IMR-90 (cell line): ENCODE data around the gene NELL1. TPM values are rescaled to one million over a fixed set of nuclear protein-coding genes. Genes with fewer than 3 reads are reported as not detected.

Experiments
- ATAC-seq: fragments of 200-7000 bp; cut with Tn5 transposase; 2 replicates; pipeline ENCODE4 v1.9.1; 2020; ENCODE audit warnings: low read depth, mild to moderate bottlenecking, moderate library complexity
- BruUV-seq: library from RNA; stranded (reverse); fragments of 400-500 nt; replicated peaks from 2 replicates; lab custom pipeline; 2021; lab: Mats Ljungman, UMichigan
- CTCF ChIA-PET: fragments of 300-600 bp; formaldehyde crosslinking; extraction: SDS; loops from one replicate; lab custom pipeline; 2021; ENCODE audit warnings: antibody characterized with exemption; lab: Yijun Ruan, JAX
- POLR2A ChIA-PET: fragments of 300-600 bp; sonication (Branson Sonifier 250); formaldehyde crosslinking; loops from one replicate; lab custom pipeline; 2022; ENCODE audit warnings: antibody characterized with exemption; ENCODE audit not compliant: unreplicated experiment; lab: Charles Lee
- DNase-seq: peaks from one replicate; pipeline ENCODE4 v3.0.0; 2013
- H2AFZ ChIP-seq: replicated peaks from 2 replicates; pipeline ENCODE3; 2013; ENCODE audit warnings: low read length, mild to moderate bottlenecking; ENCODE audit not compliant: poor library complexity
- H2AK5ac ChIP-seq: 2 replicates; pipeline ENCODE4 v1.6.1; 2013; ENCODE audit warnings: low read depth, low read length, inconsistent platforms
- H2AK9ac ChIP-seq: replicated peaks from 2 replicates; pipeline ENCODE3; 2013; ENCODE audit warnings: mild to moderate bottlenecking, low read depth, low read length, moderate library complexity; ENCODE audit not compliant: poor library complexity
- H2BK120ac ChIP-seq: 2 replicates; pipeline ENCODE4 v1.6.1; 2013; ENCODE audit warnings: low read depth, low read length, inconsistent platforms
- H2BK15ac ChIP-seq: 3 replicates; pipeline ENCODE4 v1.6.1; 2013; ENCODE audit warnings: low read depth, low read length, inconsistent platforms
- H2BK20ac ChIP-seq: 2 replicates; pipeline ENCODE4 v1.6.1; 2013; ENCODE audit warnings: low read depth, mild to moderate bottlenecking, inconsistent platforms, low read length, moderate library complexity
- H2BK5ac ChIP-seq: 2 replicates; pipeline ENCODE4 v1.6.1; 2013; ENCODE audit warnings: mild to moderate bottlenecking, low read depth, low read length, inconsistent platforms; ENCODE audit not compliant: poor library complexity, severe bottlenecking
- H3K14ac ChIP-seq: replicated peaks from 2 replicates; pipeline ENCODE4 v1.6.1; 2013; ENCODE audit warnings: low read depth, low read length, inconsistent platforms
- H3K18ac ChIP-seq: 2 replicates; pipeline ENCODE4 v1.6.1; 2013; ENCODE audit warnings: low read depth, low read length, control low read depth
- H3K23ac ChIP-seq: 2 replicates; pipeline ENCODE4 v1.6.1; 2013; ENCODE audit warnings: low read depth, low read length, inconsistent platforms
- H3K27ac ChIP-seq: 2 replicates; pipeline ENCODE4 v1.5.1; 2013; ENCODE audit warnings: mild to moderate bottlenecking, control low read depth, low read length; ENCODE audit not compliant: insufficient read depth
- H3K27me3 ChIP-seq: 2 replicates; pipeline ENCODE4 v1.6.1; 2013; ENCODE audit warnings: low read length; ENCODE audit not compliant: control insufficient read depth, insufficient read depth
- H3K36me3 ChIP-seq: 2 replicates; pipeline ENCODE4 v1.6.1; 2013; ENCODE audit warnings: low read length, mixed read lengths; ENCODE audit not compliant: control insufficient read depth, insufficient read depth
- H3K4ac ChIP-seq: 2 replicates; pipeline ENCODE4 v1.6.1; 2013; ENCODE audit warnings: low read depth, low read length, inconsistent platforms
- H3K4me1 ChIP-seq: 2 replicates; pipeline ENCODE4 v1.6.1; 2013; ENCODE audit warnings: low read length, mixed read lengths; ENCODE audit not compliant: control insufficient read depth, insufficient read depth
- H3K4me2 ChIP-seq: 2 replicates; pipeline ENCODE4 v1.6.1; 2013; ENCODE audit warnings: low read depth, mild to moderate bottlenecking, control low read depth, low read length, moderate library complexity
- H3K4me3 ChIP-seq: 2 replicates; pipeline ENCODE4 v1.5.1; 2013; ENCODE audit warnings: low read depth, mild to moderate bottlenecking, control low read depth, low read length, moderate library complexity; ENCODE audit not compliant: insufficient read depth
- H3K56ac ChIP-seq: 2 replicates; pipeline ENCODE4 v1.6.1; 2013; ENCODE audit warnings: low read length, inconsistent platforms; ENCODE audit not compliant: insufficient read depth; ENCODE audit errors: extremely low read depth
- H3K79me1 ChIP-seq, 2 experiments: 2 replicates each; pipeline ENCODE4 v1.6.1; 2013; ENCODE audit warnings: low read length in 2 of 2, inconsistent platforms in 1 of 2, low read depth in 1 of 2
- H3K9ac ChIP-seq: 2 replicates; pipeline ENCODE4 v1.6.1; 2013; ENCODE audit warnings: low read depth, low read length, control low read depth
- H3K9me1 ChIP-seq: 2 replicates; pipeline ENCODE4 v1.6.1; 2013; ENCODE audit warnings: low read length, inconsistent platforms; ENCODE audit not compliant: insufficient read depth
- H3K9me3 ChIP-seq: 2 replicates; pipeline ENCODE4 v1.6.1; 2013; ENCODE audit warnings: low read length; ENCODE audit not compliant: control insufficient read depth, insufficient read depth
- H4K20me1 ChIP-seq: 2 replicates; pipeline ENCODE4 v1.6.1; 2013; ENCODE audit warnings: low read length, inconsistent platforms; ENCODE audit not compliant: insufficient read depth
- H4K5ac ChIP-seq: 2 replicates; pipeline ENCODE4 v1.6.1; 2013; ENCODE audit warnings: mild to moderate bottlenecking, low read depth, low read length, control low read depth
- H4K8ac ChIP-seq, 2 experiments: 2 replicates each; pipeline ENCODE4 v1.6.1; 2013; ENCODE audit warnings: low read depth in 2 of 2, low read length in 2 of 2, control low read depth in 1 of 2, inconsistent platforms in 1 of 2
- H4K91ac ChIP-seq: 2 replicates; pipeline ENCODE4 v1.6.1; 2013; ENCODE audit warnings: low read depth, low read length, inconsistent platforms; ENCODE audit not compliant: insufficient read depth
- BHLHE40 ChIP-seq: fragments of 150-350 bp; IDR thresholded peaks from 2 replicates; pipeline ENCODE4 v1.6.1; 2016; ENCODE audit warnings: mild to moderate bottlenecking, low read depth, low read length
- CEBPB ChIP-seq: IDR thresholded peaks from 2 replicates; pipeline ENCODE4 v1.6.1; 2012; ENCODE audit warnings: low read depth, low read length, improper control_type of control experiment
- CHD1 ChIP-seq: IDR thresholded peaks from 2 replicates; pipeline ENCODE4 v1.6.1; 2012; ENCODE audit warnings: low read depth, low read length, improper control_type of control experiment
- FOS ChIP-seq: fragments of 150-350 bp; IDR thresholded peaks from 2 replicates; pipeline ENCODE4 v1.6.1; 2016; ENCODE audit warnings: low read depth, low read length
- MAFK ChIP-seq: IDR thresholded peaks from 2 replicates; pipeline ENCODE4 v1.6.1; 2012; ENCODE audit warnings: low read depth, low read length, improper control_type of control experiment
- MAZ ChIP-seq: IDR thresholded peaks from 2 replicates; pipeline ENCODE4 v1.6.1; 2012; ENCODE audit warnings: low read depth, mild to moderate bottlenecking, low read length, improper control_type of control experiment, moderate library complexity, borderline replicate concordance
- MXI1 ChIP-seq: IDR thresholded peaks from 2 replicates; pipeline ENCODE4 v1.6.1; 2012; ENCODE audit warnings: low read depth, mild to moderate bottlenecking, low read length, moderate library complexity, borderline replicate concordance
- NFE2L2 ChIP-seq: fragments of 150-350 bp; IDR thresholded peaks from 2 replicates; pipeline ENCODE4 v1.6.1; 2016; ENCODE audit warnings: low read depth, mild to moderate bottlenecking, low read length
- POLR2A ChIP-seq: IDR thresholded peaks from 2 replicates; pipeline ENCODE4 v1.6.1; 2012; ENCODE audit warnings: mild to moderate bottlenecking, low read depth, low read length
- RAD21 ChIP-seq: IDR thresholded peaks from 2 replicates; pipeline ENCODE4 v1.6.1; 2012; ENCODE audit warnings: low read length, improper control_type of control experiment
- RCOR1 ChIP-seq: IDR thresholded peaks from 2 replicates; pipeline ENCODE4 v1.6.1; 2012; ENCODE audit warnings: mild to moderate bottlenecking, low read length, improper control_type of control experiment; ENCODE audit not compliant: insufficient replicate concordance
- RFX5 ChIP-seq: IDR thresholded peaks from 2 replicates; pipeline ENCODE4 v1.8.0; 2012; ENCODE audit warnings: low read depth, mild to moderate bottlenecking, low read length, moderate library complexity
- SMC3 ChIP-seq: fragments of 150-350 bp; IDR thresholded peaks from 2 replicates; pipeline ENCODE4 v1.6.1; 2016; ENCODE audit warnings: low read depth, mild to moderate bottlenecking, antibody characterized with exemption, low read length, moderate library complexity
- USF2 ChIP-seq: fragments of 150-350 bp; IDR thresholded peaks from 2 replicates; pipeline ENCODE4 v1.6.1; 2017; ENCODE audit warnings: mild to moderate bottlenecking, antibody characterized with exemption, low read length, low read depth
- WGBS, 2 experiments: methylation state at CpG; one replicate each; pipeline versions ENCODE4 v1.1.5 to v1.1.7; 2013; ENCODE audit warnings: missing lambda C conversion rate in 2 of 2; ENCODE audit not compliant: insufficient read length in 1 of 2; ENCODE audit errors: extremely low coverage in 2 of 2; 5-methylcytosine and 5-hydroxymethylcytosine counted together
- dilution Hi-C: fragments of 300-500 bp; cut with HindIII; formaldehyde crosslinking; loops from one replicate; pipeline ENCODE4 v1.14.3; 2018; ENCODE audit warnings: low sequenced_read_pairs; ENCODE audit not compliant: unreplicated experiment
- in situ Hi-C: fragments of 300-500 bp; cut with MboI; formaldehyde crosslinking; loops from 3 replicates; pipeline ENCODE4 v1.14.3; 2019; ENCODE audit warnings: low sequenced_read_pairs, inconsistent platforms, mixed read lengths
- intact Hi-C: fragments of 100-400 bp; cut with micrococcal nuclease; formaldehyde crosslinking; loops from 2 replicates; pipeline ENCODE4 v1.10.0; 2022
- polyA plus RNA-seq, 3 experiments: library from polyadenylated mRNA; depleted of rRNA; stranded (reverse); fragments of >200 nt; gene quantifications; 2 replicates each; pipeline ENCODE4 v1.2.3, GENCODE V29; 2012; ENCODE audit warnings: low replicate concordance in 1 of 3
- total RNA-seq: library from RNA; depleted of rRNA; stranded (reverse); fragments of >200 nt; gene quantifications from 2 replicates; pipeline ENCODE4 v1.2.3, GENCODE V29; 2012
- TF ChIP-seq, protein P1 (sequence below): fragments of 150-350 bp; IDR thresholded peaks from 2 replicates; pipeline ENCODE4 v1.6.1; 2016; ENCODE audit warnings: low read depth, mild to moderate bottlenecking, low read length, moderate library complexity, borderline replicate concordance
- TF ChIP-seq, protein P2 (sequence below): conservative IDR thresholded peaks from 2 replicates; pipeline ENCODE4 v1.5.1; 2012; ENCODE audit warnings: mild to moderate bottlenecking, low read depth, low read length, improper control_type of control experiment

Gene NELL1
- total and polyA plus RNA-seq, 2 of the 4 experiments (the other 2 are of a cell fraction) = not detected

- intact Hi-C loops = no loop called here
- WGBS, 2 experiments = 27% methylated on average over 1 of the region's 2 CpGs; no CpG with 5 or more reads in 1 of the 2 experiments
- no peak overlapping the region for H2BK15ac ChIP-seq
- TF ChIP-seq CEBPB (no peak), RCOR1 (no peak), RFX5 (no peak), MAZ (no peak), SMC3 (no peak), MAFK (no peak), RAD21 (no peak), POLR2A (no peak), USF2 (no peak), NFE2L2 (no peak), MXI1 (no peak), FOS (no peak), CHD1 (no peak), BHLHE40 (no peak)
- TF ChIP-seq, protein P1, sequence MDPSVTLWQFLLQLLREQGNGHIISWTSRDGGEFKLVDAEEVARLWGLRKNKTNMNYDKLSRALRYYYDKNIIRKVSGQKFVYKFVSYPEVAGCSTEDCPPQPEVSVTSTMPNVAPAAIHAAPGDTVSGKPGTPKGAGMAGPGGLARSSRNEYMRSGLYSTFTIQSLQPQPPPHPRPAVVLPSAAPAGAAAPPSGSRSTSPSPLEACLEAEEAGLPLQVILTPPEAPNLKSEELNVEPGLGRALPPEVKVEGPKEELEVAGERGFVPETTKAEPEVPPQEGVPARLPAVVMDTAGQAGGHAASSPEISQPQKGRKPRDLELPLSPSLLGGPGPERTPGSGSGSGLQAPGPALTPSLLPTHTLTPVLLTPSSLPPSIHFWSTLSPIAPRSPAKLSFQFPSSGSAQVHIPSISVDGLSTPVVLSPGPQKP = no peak
- TF ChIP-seq, protein P2, sequence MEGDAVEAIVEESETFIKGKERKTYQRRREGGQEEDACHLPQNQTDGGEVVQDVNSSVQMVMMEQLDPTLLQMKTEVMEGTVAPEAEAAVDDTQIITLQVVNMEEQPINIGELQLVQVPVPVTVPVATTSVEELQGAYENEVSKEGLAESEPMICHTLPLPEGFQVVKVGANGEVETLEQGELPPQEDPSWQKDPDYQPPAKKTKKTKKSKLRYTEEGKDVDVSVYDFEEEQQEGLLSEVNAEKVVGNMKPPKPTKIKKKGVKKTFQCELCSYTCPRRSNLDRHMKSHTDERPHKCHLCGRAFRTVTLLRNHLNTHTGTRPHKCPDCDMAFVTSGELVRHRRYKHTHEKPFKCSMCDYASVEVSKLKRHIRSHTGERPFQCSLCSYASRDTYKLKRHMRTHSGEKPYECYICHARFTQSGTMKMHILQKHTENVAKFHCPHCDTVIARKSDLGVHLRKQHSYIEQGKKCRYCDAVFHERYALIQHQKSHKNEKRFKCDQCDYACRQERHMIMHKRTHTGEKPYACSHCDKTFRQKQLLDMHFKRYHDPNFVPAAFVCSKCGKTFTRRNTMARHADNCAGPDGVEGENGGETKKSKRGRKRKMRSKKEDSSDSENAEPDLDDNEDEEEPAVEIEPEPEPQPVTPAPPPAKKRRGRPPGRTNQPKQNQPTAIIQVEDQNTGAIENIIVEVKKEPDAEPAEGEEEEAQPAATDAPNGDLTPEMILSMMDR = no peak
- dilution Hi-C loops = no loop called here
- no TSS peak for BruUV-seq
- H3K27me3 ChIP-seq = no peaks in the 10 kb centered on the region
- no peak overlapping the region for H4K8ac ChIP-seq
- no peak overlapping the region for H3K4me2 ChIP-seq
- CTCF ChIA-PET = no interaction called here
- in situ Hi-C loops = no loop called here
- ATAC-seq (no peak), DNase-seq (no peak)
- H2BK120ac ChIP-seq = no peak overlapping the region
- no peak overlapping the region for H2AK5ac ChIP-seq
- H3K9me1 ChIP-seq = no peaks in the 10 kb centered on the region
- no peak overlapping the region for H3K27ac ChIP-seq
- no peak overlapping the region for H2BK20ac ChIP-seq
- H3K18ac ChIP-seq = no peak overlapping the region
- H4K91ac ChIP-seq = no peak overlapping the region
- no peaks in the 10 kb centered on the region for H4K20me1 ChIP-seq
- no peak overlapping the region for H3K4me3 ChIP-seq
- H2BK5ac ChIP-seq = no peak overlapping the region
- H3K56ac ChIP-seq = no peak overlapping the region
- H3K23ac ChIP-seq = no peak overlapping the region
- H4K5ac ChIP-seq = no peak overlapping the region
- H3K9me3 ChIP-seq = peaks cover 31% of the 10 kb centered on the region
- POLR2A ChIA-PET = no interaction called here
- no peak overlapping the region for H3K14ac ChIP-seq
- no peaks in the 10 kb centered on the region for H3K4me1 ChIP-seq
- H3K9ac ChIP-seq = no peak overlapping the region
- no peak overlapping the region for H2AK9ac ChIP-seq
- no peak overlapping the region for H2AFZ ChIP-seq
- H3K4ac ChIP-seq = no peak overlapping the region
- no peaks in the 10 kb centered on the region for H3K79me1 ChIP-seq
- no peaks in the 10 kb centered on the region for H3K36me3 ChIP-seq
Measured at GRCh38 chr11:20934516-20934915, 265.1 kb downstream of the NELL1 start.
